RWPE1 (cell line): ENCODE data around the gene FOXQ1.

Experiments
- CTCF ChIA-PET: fragments of 350-600 bp; sonication (Branson Sonifier 250); formaldehyde crosslinking; extraction: SDS; loops from one replicate; lab custom pipeline; 2021; lab: Yijun Ruan, JAX
- POLR2A ChIA-PET: fragments of 400-600 bp; formaldehyde crosslinking; extraction: SDS; loops from one replicate; lab custom pipeline; 2020; ENCODE audit warnings: antibody characterized with exemption; ENCODE audit not compliant: low non-redundant PET; lab: Yijun Ruan, JAX
- DNase-seq: peaks from one replicate; pipeline ENCODE4 v3.0.0; 2012; ENCODE audit warnings: low spot score
- H3K27ac ChIP-seq: fragments of 450-650 bp; 2 replicates; pipeline ENCODE4 v1.5.1; 2017
- CTCF ChIP-seq: fragments of 450-650 bp; conservative IDR thresholded peaks from 2 replicates; pipeline ENCODE4 v1.5.1; 2017; ENCODE audit warnings: low read depth, mild to moderate bottlenecking

The FOXQ1 gene

GRCh38 chr6:1296542-1296941 lies 15.4 kb upstream of the FOXQ1 start:
- no peak overlapping the region for H3K27ac ChIP-seq
- ChIA-PET POLR2A (no interaction called here), CTCF (interaction anchor here (0.7 kb wide), 2 partner anchors 30 to 377 kb away, joined by 3 to 4 read pairs; no protein-coding TSS in a partner anchor)
- DNase-seq, result no peak
- TF ChIP-seq CTCF, result no peak

DNA sequence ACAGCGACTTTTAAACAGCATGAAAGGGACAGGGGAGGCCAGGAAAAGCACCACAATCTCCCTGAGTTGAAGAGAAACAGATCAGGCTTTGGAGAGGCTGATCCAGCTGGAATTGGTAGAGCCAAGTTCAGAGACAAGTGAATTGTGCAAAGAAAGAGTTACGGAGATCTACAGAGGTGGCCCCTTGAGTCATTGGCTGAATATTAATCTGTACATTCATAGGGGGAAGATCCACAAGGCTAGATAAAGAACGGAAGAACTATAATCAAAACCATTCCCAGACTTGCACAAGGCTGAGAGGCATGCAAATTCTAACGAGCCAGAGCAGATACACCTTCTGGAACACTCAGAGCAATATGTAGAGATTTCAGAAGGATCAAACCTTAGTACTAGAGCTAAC lies 14.2 kb upstream of the FOXQ1 start:
- TF ChIP-seq CTCF, result no peak
- DNase-seq, result no peak
- H3K27ac ChIP-seq, result no peak overlapping the region
- ChIA-PET POLR2A (interaction anchor here (0.7 kb wide), 1 partner anchor 14 kb away, joined by 3 read pairs; the partner anchor contains the start of gene FOXQ1), CTCF (no interaction called here)

- TF ChIP-seq CTCF, result no peak
- no peak for DNase-seq
- no peak overlapping the region for H3K27ac ChIP-seq
- CTCF ChIA-PET, result no interaction called here
- POLR2A ChIA-PET, result no interaction called here
These were observed 13.1 kb upstream of the FOXQ1 start for GRCh38 chr6:1298768-1299167.

DNA sequence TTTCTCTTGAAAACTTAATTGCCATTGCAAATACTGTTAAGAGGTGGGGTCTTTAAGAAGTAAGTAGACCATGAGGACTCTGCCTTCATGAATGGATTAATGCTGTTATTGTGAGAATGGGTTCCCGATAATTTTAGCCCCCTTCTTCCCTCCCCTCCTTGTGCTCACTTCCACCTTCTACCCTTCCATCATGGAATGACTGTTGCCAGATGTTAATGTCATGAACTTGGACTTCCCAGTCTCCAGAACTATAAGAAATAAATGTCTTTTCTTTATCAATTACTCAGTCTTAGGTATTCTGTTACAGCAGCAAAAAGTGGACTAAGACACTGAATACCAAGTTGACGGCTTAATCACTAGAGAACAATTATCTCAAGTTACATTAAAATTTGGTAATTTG lies 5.8 kb upstream of the FOXQ1 start:
- no peak for TF ChIP-seq CTCF
- no peak overlapping the region for H3K27ac ChIP-seq
- no peak for DNase-seq
- ChIA-PET CTCF (no interaction called here), POLR2A (no interaction called here)

DNA sequence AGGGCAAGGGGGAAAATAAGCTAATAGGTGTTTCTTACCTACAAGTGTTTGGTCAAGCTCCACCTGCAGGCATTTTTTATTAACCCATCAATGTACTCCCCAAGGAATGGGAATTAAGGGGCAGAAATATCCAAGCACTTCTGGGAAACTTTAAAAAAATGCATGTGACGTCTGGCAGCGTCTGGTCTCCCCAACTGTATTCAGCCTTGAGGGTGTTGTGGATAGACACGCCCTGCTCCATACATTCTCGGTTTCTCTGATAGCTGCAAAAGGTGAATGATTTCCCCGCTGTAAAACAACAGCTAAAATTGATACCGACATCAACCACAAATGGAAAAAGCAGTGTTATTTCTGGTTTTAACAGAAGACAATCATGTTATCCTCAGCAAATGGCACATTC lies 2.5 kb upstream of the FOXQ1 start:
- no peak overlapping the region for H3K27ac ChIP-seq
- CTCF ChIA-PET, result no interaction called here
- DNase-seq, result no peak
- no peak for TF ChIP-seq CTCF
- POLR2A ChIA-PET, result no interaction called here

- H3K27ac ChIP-seq, result peak overlapping the region; percentile 60
- ChIA-PET POLR2A (interaction anchor here (1.2 kb wide), 1 partner anchor 14 kb away, joined by 3 read pairs; no protein-coding TSS in a partner anchor), CTCF (interaction anchor here (0.7 to 1.2 kb wide), 3 partner anchors 24 to 398 kb away, joined by 3 to 4 read pairs (median 4); no protein-coding TSS in a partner anchor)
- no peak for DNase-seq
- no peak for TF ChIP-seq CTCF
These were observed 1.1 kb upstream of the FOXQ1 start for GRCh38 chr6:1310628-1311399.
